ENCODE results near the gene ADAMTS20. TPM values are rescaled to one million over a fixed set of nuclear protein-coding genes. Genes with fewer than 3 reads are reported as not detected.

ADAMTS20 gene
- total RNA-seq, 6 donors from 2014 or later: not detected

GRCh38 chr12:43306066-43306465 is 245.9 kb downstream of the ADAMTS20 start:
- 67 to 70% methylated on average over 3 of the region's 3 CpGs for WGBS, 2 donors
- TF ChIP-seq POLR2A (IDR thresholded peaks at IDR 0.05) (no peak), EP300 (IDR thresholded peaks at IDR 0.05) (no peak), CTCF (IDR thresholded peaks at IDR 0.05) (no peak), POLR2AphosphoS5 (IDR thresholded peaks at IDR 0.05) (no peak)
- no peak overlapping the region for H3K4me3 ChIP-seq
- H3K27ac ChIP-seq: no peak overlapping the region
- H3K9me3 ChIP-seq: no peaks in the 10 kb centered on the region
- DNase-seq: no peak
- ATAC-seq (ENCODE audit: low FRiP score in 2 of 2): peak in 1 of 2 donors; percentile 73
- no peaks in the 10 kb centered on the region for H3K36me3 ChIP-seq
- H3K27me3 ChIP-seq: no peaks in the 10 kb centered on the region
- no peaks in the 10 kb centered on the region for H3K4me1 ChIP-seq

GRCh38 chr12:43305065-43305464 is 246.9 kb downstream of the ADAMTS20 start:
- 83 to 92% methylated on average over 1 of the region's 2 CpGs for WGBS, 2 donors
- no peak for TF ChIP-seq CTCF (IDR thresholded peaks at IDR 0.05)
- no peaks in the 10 kb centered on the region for H3K9me3 ChIP-seq
- no peaks in the 10 kb centered on the region for H3K36me3 ChIP-seq
- no peak for ATAC-seq (ENCODE audit: low FRiP score in 2 of 2)
- no peak overlapping the region for H3K4me3 ChIP-seq
- H3K4me1 ChIP-seq: no peaks in the 10 kb centered on the region
- no peak for DNase-seq
- no peak overlapping the region for H3K27ac ChIP-seq
- H3K27me3 ChIP-seq: no peaks in the 10 kb centered on the region

Other genes with a start within 250 kb of the ADAMTS20 start
- gene PUS7L, start 206.6 kb upstream of the ADAMTS20 start, total RNA-seq: 10 to 100 TPM in 1 of 6 donors, 1 to 10 TPM in 5; 1.8 to 10.6 (median 8.8) TPM
- gene IRAK4, start 206.7 kb upstream of the ADAMTS20 start, total RNA-seq: 10 to 100 TPM; 14.4 to 41.6 (median 21.1) TPM

All from upper lobe of left lung (tissue), 6 donors.